Measurements from ENCODE around the gene MPI.

MPI gene

DNA sequence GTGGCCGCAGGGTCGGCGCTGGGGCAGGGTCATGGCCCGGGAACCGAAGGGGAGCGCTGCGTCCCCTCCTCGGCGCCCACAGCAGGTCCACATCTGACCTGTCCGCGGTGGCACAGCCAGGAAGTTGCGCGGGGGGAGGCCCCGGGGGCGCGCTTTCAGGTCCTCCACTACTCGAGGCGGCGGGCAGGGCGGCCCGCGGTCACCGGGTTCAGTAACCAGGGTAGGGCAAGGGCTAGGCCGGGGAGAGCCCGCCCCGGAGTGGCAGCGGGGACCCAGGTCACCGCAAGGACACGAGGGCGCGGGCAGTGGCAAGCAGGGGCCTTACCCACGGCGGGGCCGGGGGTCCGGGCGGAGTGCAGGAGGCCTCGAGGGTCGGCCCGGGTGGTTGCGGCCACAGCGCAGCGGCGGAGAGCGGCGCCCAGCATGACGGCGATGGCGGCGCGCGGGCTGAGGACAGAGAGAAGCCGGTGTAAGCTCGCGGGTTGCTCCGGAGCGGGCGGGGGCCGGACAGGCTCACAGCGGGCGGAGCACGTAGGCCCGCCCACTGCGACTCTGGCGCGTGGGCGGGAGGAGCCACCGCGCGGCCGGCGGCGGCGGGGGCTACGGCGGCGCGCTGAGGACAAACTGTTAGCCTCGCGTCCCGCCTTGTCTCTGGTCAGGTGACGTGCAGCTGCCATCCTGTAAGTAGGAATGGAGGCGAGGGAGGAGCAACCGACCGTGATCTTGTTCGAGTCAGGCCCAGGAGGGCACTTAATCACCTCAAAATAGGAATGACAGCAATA lies 47.9 kb downstream of the MPI start, which contains the start of gene COX5A:
TSS of gene COX5A (minus strand) at position 484 of the 782 bp plus-strand sequence. CDS start at position 425, 59 bp downstream.
- peak; percentile 96 for DNase-seq

DNA sequence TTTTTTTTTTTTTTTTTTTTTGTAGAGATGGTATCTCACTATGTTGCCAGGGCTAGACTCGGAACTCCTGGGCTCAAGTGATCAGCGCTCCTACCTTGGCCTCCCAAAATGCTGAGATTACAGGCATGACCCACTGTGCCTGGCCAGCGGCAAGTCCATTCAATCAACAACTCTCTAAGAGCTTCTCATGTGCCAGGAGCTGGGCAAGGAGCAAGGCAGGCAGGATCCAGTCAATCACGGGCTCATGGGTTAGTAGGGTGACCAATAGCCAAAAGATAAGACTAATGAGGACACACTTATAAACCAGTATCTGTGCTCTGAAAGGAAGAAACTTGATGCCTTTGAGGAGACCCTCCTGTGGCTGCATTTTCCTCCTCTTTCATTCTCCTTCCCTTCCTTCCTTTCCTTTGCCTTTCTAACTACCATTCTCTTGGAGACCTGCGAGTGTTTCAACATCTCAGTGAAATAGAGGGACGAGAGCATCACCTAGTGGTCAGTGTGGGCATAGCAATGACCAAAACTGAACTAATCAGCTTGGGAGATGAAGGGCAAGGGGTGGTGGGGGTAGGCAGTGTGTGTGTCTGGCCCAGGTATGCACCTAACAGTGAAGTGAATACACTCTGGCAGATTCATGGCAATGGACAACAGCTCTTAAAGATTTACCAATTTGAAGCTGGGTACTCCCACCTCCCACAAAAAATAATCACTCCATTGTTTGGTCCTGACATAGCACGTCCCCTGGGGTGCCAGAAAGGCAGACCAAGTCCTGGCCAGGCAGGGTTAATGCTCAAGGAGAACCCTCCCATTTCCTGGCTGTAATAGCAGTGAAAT lies 60.5 kb downstream of the MPI start:
- peak; percentile 56 to 96 for DNase-seq

DNA sequence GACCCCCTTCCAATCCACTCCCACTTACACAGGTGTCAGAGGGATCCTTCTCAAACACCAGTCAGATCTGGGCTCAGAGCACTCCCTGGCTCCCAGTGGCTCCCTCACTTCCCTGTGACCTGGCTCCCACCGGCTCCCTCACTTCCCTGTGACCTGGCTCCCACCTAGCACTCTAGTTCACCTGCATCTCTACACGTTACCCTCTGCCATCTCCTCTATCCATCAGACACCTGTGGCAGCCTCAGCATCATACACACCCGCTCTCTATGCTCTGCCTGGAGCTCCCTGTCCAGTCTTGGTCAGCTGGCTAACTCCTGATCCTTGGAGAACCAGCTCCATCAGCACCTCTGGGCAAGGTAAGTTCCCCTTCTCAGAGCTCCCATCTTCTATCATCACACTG lies 61.2 kb downstream of the MPI start:
- DNase-seq = no peak
